Mucosa of descending colon (tissue), 3 donors: ENCODE measurements around the gene MLN. TPM values are rescaled to one million over a fixed set of nuclear protein-coding genes. Genes with fewer than 3 reads are reported as not detected.

Source experiments
- ATAC-seq: fragments of 200-7000 bp; cut with Tn5 transposase; one replicate; pipeline ENCODE4 v1.9.1; 2020; ENCODE audit warnings: mild to moderate bottlenecking, moderate library complexity
- DNase-seq, 3 donors: peaks; one replicate each; pipeline ENCODE4 v3.0.0-alpha.2; 2020
- H3K36me3 ChIP-seq: fragments of 200-600 bp; one replicate; pipeline ENCODE4 v1.8.0; 2021; ENCODE audit warnings: low read depth, mild to moderate bottlenecking
- H3K4me1 ChIP-seq: fragments of 200-600 bp; one replicate; pipeline ENCODE4 v1.8.0; 2021; ENCODE audit warnings: low read depth, mild to moderate bottlenecking
- H3K4me3 ChIP-seq: fragments of 200-600 bp; one replicate; pipeline ENCODE4 v1.8.0; 2021; ENCODE audit warnings: mild to moderate bottlenecking
- H3K9me3 ChIP-seq: fragments of 200-600 bp; one replicate; pipeline ENCODE4 v1.8.0; 2021; ENCODE audit warnings: mild to moderate bottlenecking
- CTCF ChIP-seq: fragments of 200-600 bp; IDR thresholded peaks from one replicate; pipeline ENCODE4 v1.8.0; 2022; ENCODE audit warnings: antibody characterized with exemption, mild to moderate bottlenecking
- intact Hi-C, 2 donors: fragments of 100-400 bp; cut with DNase I in 1 of 2; cut with micrococcal nuclease in 1 of 2; formaldehyde crosslinking; loops; one replicate each; pipeline versions ENCODE4 v1.11.0 to v1.11.1; 2022; cut with DNase I, micrococcal nuclease
- total RNA-seq, 3 donors: library from RNA; stranded (reverse); fragmentation: NEBNext Ultra II Directional in 2 of 3; extraction: Animal tissue kit (Norgen Biotek cat#: 25700) in 2 of 3; gene quantifications; one replicate each; pipeline versions ENCODE4 v1.2.1 to v1.2.4, GENCODE V29; 2021 to 2023
- donor health status: DM: no; HTN: no; CAD: no; lungs with moderate emphysema.
- donor health status: DM: no; HTN: no; CAD: no.
- donor health status: DM: no; HTN: yes; CAD: no.

MLN gene
- total RNA-seq, 3 donors from 2014 or later, result not detected

- ATAC-seq (peak; percentile 86), DNase-seq (peak; percentile 76 to 82 (median 80))
- no peak overlapping the region for H3K4me3 ChIP-seq
- peaks cover 17% of the 10 kb centered on the region for H3K4me1 ChIP-seq
- H3K36me3 ChIP-seq, result no peaks in the 10 kb centered on the region
- H3K9me3 ChIP-seq, result no peaks in the 10 kb centered on the region
- TF ChIP-seq CTCF, result no peak
- intact Hi-C loops, result no loop called here
These were observed 58.8 kb downstream of the MLN start for GRCh38 chr6:33744895-33745546.

Other genes with a start within 250 kb of the MLN start
- gene BAK1, start 223.7 kb downstream of the MLN start, total RNA-seq, result 10 to 100 TPM; 57.1 to 97.9 (median 90.5) TPM
- 100 to 1,000 TPM in 2 of 3 donors, 10 to 100 TPM in 1; 60.2 to 111 (median 103) TPM for gene ITPR3, start 182.7 kb downstream of the MLN start, total RNA-seq
- gene UQCC2, start 92.3 kb downstream of the MLN start, total RNA-seq, result 10 to 100 TPM; 41.8 to 48.6 (median 45.7) TPM
- 1 to 10 TPM in 1 of 3 donors, under 1 TPM in 2; 0.67 to 6.8 (median 0.96) TPM for gene IP6K3, start 57.1 kb downstream of the MLN start, total RNA-seq
- gene LEMD2, start 14.9 kb downstream of the MLN start, total RNA-seq, result 10 to 100 TPM; 57.2 to 73.6 (median 59.6) TPM